H1 (cell line): ENCODE measurements around the gene BCAS4. TPM values are rescaled to one million over a fixed set of nuclear protein-coding genes. Genes with fewer than 3 reads are reported as not detected.

ENCODE experiments used
- CTCF ChIA-PET: fragments of 300-600 bp; sonication (Branson Sonifier 250); formaldehyde crosslinking; loops from one replicate; lab custom pipeline; 2021; ENCODE audit not compliant: partially characterized antibody; lab: Charles Lee
- POLR2A ChIA-PET: fragments of 300-600 bp; sonication (Branson Sonifier 250); formaldehyde crosslinking; loops from one replicate; lab custom pipeline; 2021; ENCODE audit warnings: inconsistent platforms; ENCODE audit not compliant: partially characterized antibody; lab: Charles Lee
- DNase-seq, 2 experiments: peaks; one replicate each; pipeline versions ENCODE4 v3.0.0 to v3.0.0-alpha.2; 2010 to 2022; ENCODE audit warnings: low spot score in 2 of 2, low read depth in 1 of 2, mixed read lengths in 1 of 2
- FAIRE-seq: peaks from 2 replicates; lab custom pipeline; 2011; peaks lifted over from hg19 to GRCh38; lab: Jason Lieb, UNC
- H2AFZ ChIP-seq: 2 replicates; pipeline ENCODE4 v1.8.1; 2012; ENCODE audit warnings: low read length, inconsistent platforms
- H2AK5ac ChIP-seq: 2 replicates; pipeline ENCODE4 v1.6.1; 2013; ENCODE audit warnings: low read depth, low read length
- H2BK120ac ChIP-seq: replicated peaks from 2 replicates; pipeline ENCODE3; 2013; ENCODE audit warnings: low read depth, low read length, inconsistent platforms
- H2BK12ac ChIP-seq: 2 replicates; pipeline ENCODE4 v1.6.1; 2013; ENCODE audit warnings: low read depth, low read length
- H2BK15ac ChIP-seq: 2 replicates; pipeline ENCODE4 v1.6.1; 2013; ENCODE audit warnings: low read length
- H2BK20ac ChIP-seq: 2 replicates; pipeline ENCODE4 v1.6.1; 2013; ENCODE audit warnings: low read length
- H2BK5ac ChIP-seq: 2 replicates; pipeline ENCODE4 v1.6.1; 2013; ENCODE audit warnings: low read depth, low read length
- H3K14ac ChIP-seq: 2 replicates; pipeline ENCODE4 v1.6.1; 2013; ENCODE audit warnings: inconsistent platforms; ENCODE audit not compliant: insufficient read length
- H3K18ac ChIP-seq: 2 replicates; pipeline ENCODE4 v1.6.1; 2013; ENCODE audit warnings: low read length; ENCODE audit errors: extremely low read depth
- H3K23ac ChIP-seq: 2 replicates; pipeline ENCODE4 v1.6.1; 2013; ENCODE audit warnings: inconsistent platforms; ENCODE audit not compliant: insufficient read length
- H3K23me2 ChIP-seq: 2 replicates; pipeline ENCODE4 v1.6.1; 2013; ENCODE audit warnings: low read depth, low read length
- H3K27ac ChIP-seq: 2 replicates; pipeline ENCODE4 v1.6.1; 2011; ENCODE audit warnings: low read depth, low read length, inconsistent platforms
- H3K27me3 ChIP-seq, 4 experiments: replicated peaks in 1 of 4; 1 replicate in 1 of 4; 2 replicates in 3 of 4; pipeline versions ENCODE4 v1.6.1 to v1.8.1; 2011 to 2013; ENCODE audit warnings: low read length in 3 of 4, mild to moderate bottlenecking in 3 of 4, inconsistent platforms in 2 of 4, mixed read lengths in 2 of 4, moderate library complexity in 1 of 4; ENCODE audit not compliant: control insufficient read depth in 3 of 4, insufficient read depth in 3 of 4; ENCODE audit errors: extremely low read depth in 1 of 4
- H3K36me3 ChIP-seq, 4 experiments: 2 replicates each; pipeline versions ENCODE4 v1.6.1 to v1.8.1; 2011 to 2013; ENCODE audit warnings: mild to moderate bottlenecking in 4 of 4, low read length in 3 of 4, moderate library complexity in 2 of 4, control low read depth in 1 of 4, inconsistent platforms in 1 of 4; ENCODE audit not compliant: insufficient read depth in 4 of 4, control insufficient read depth in 2 of 4
- H3K4ac ChIP-seq: replicated peaks from 2 replicates; pipeline ENCODE3; 2013; ENCODE audit warnings: low read length, low read depth, mixed read lengths, inconsistent platforms; ENCODE audit not compliant: insufficient read length
- H3K4me1 ChIP-seq, 4 experiments: replicated peaks in 1 of 4; 1 replicate in 1 of 4; 2 replicates in 3 of 4; pipeline versions ENCODE4 v1.6.1 to v1.8.1; 2011 to 2013; ENCODE audit warnings: low read length in 3 of 4, inconsistent platforms in 2 of 4, mixed read lengths in 1 of 4; ENCODE audit not compliant: insufficient read depth in 4 of 4, control insufficient read depth in 3 of 4
- H3K4me2 ChIP-seq, 2 experiments: 2 replicates each; pipeline versions ENCODE4 v1.6.1 to v1.8.1; 2011 to 2013; ENCODE audit warnings: low read depth in 2 of 2, low read length in 2 of 2, control low read depth in 1 of 2, inconsistent platforms in 1 of 2, mild to moderate bottlenecking in 1 of 2; ENCODE audit not compliant: insufficient read depth in 1 of 2
- H3K4me3 ChIP-seq, 4 experiments: fragments of 200-600, 300-600 bp in 1 of 4; sonication (generic), shearing (Covaris generic), sonication (Bioruptor Twin) in 1 of 4; 2 replicates each; pipeline versions ENCODE4 v1.5.1 to v1.8.1; 2011 to 2016; ENCODE audit warnings: low read length in 4 of 4, low read depth in 3 of 4, control low read depth in 2 of 4, inconsistent platforms in 2 of 4, mild to moderate bottlenecking in 2 of 4, mixed read lengths in 1 of 4, moderate library complexity in 1 of 4; ENCODE audit not compliant: insufficient read depth in 2 of 4; ENCODE audit errors: extremely low read depth in 1 of 4
- H3K56ac ChIP-seq: replicated peaks from 2 replicates; pipeline ENCODE3; 2013; ENCODE audit warnings: low read depth, mild to moderate bottlenecking, mixed read lengths, low read length, inconsistent platforms; ENCODE audit not compliant: insufficient read length
- H3K79me1 ChIP-seq: 2 replicates; pipeline ENCODE4 v1.6.1; 2013; ENCODE audit warnings: low read depth, low read length, control low read depth
- H3K79me2 ChIP-seq, 2 experiments: 2 replicates each; pipeline versions ENCODE4 v1.6.1 to v1.8.1; 2012 to 2013; ENCODE audit warnings: low read length in 2 of 2, mild to moderate bottlenecking in 2 of 2, inconsistent platforms in 1 of 2; ENCODE audit not compliant: insufficient read depth in 2 of 2, control insufficient read depth in 1 of 2
- H3K9ac ChIP-seq, 4 experiments: replicated peaks in 1 of 4; 1 replicate in 1 of 4; 2 replicates in 3 of 4; pipeline versions ENCODE4 v1.6.1 to v1.8.1; 2011 to 2013; ENCODE audit warnings: low read depth in 3 of 4, low read length in 3 of 4, control low read depth in 2 of 4, mild to moderate bottlenecking in 2 of 4, moderate library complexity in 2 of 4, inconsistent platforms in 1 of 4; ENCODE audit errors: extremely low read depth in 1 of 4
- H3K9me3 ChIP-seq, 2 experiments: 2 replicates each; pipeline versions ENCODE4 v1.6.1 to v1.8.1; 2012 to 2013; ENCODE audit warnings: mild to moderate bottlenecking in 2 of 2, moderate library complexity in 2 of 2, control low read depth in 1 of 2, inconsistent platforms in 1 of 2, low read depth in 1 of 2, low read length in 1 of 2, mixed read lengths in 1 of 2; ENCODE audit not compliant: insufficient read depth in 2 of 2
- H4K20me1 ChIP-seq, 2 experiments: replicated peaks in 1 of 2; 2 replicates each; pipeline versions ENCODE3 to v1.8.1; 2011 to 2013; ENCODE audit warnings: inconsistent platforms in 2 of 2, low read length in 2 of 2, mild to moderate bottlenecking in 1 of 2; ENCODE audit not compliant: insufficient read depth in 2 of 2, control insufficient read depth in 1 of 2
- H4K5ac ChIP-seq: 2 replicates; pipeline ENCODE4 v1.6.1; 2013; ENCODE audit warnings: low read length, low read depth, mixed read lengths, inconsistent platforms; ENCODE audit not compliant: insufficient read length
- H4K8ac ChIP-seq: 2 replicates; pipeline ENCODE4 v1.8.0; 2013; ENCODE audit warnings: mild to moderate bottlenecking, moderate library complexity, low read length, inconsistent platforms; ENCODE audit not compliant: insufficient read depth; ENCODE audit errors: extremely low read depth
- H4K91ac ChIP-seq: replicated peaks from 2 replicates; pipeline ENCODE3; 2013; ENCODE audit warnings: low read length, mixed read lengths, inconsistent platforms; ENCODE audit not compliant: insufficient read length
- EP300 ChIP-seq, 2 experiments: IDR thresholded peaks; 1 replicate in 1 of 2; 2 replicates in 1 of 2; pipeline ENCODE4 v1.6.1; 2011 to 2012; ENCODE audit warnings: low read depth in 2 of 2, low read length in 2 of 2, mild to moderate bottlenecking in 2 of 2, borderline replicate concordance in 1 of 2, inconsistent platforms in 1 of 2, moderate library complexity in 1 of 2
- POLR2AphosphoS5 ChIP-seq: IDR thresholded peaks from 2 replicates; pipeline ENCODE4 v1.6.1; 2011; ENCODE audit warnings: low read depth, low read length
- RAD21 ChIP-seq, 2 experiments: IDR thresholded peaks in 1 of 2; conservative IDR thresholded peaks in 1 of 2; 2 replicates each; pipeline ENCODE4 v1.6.1; 2011; ENCODE audit warnings: low read depth in 2 of 2, low read length in 2 of 2, improper control_type of control experiment in 1 of 2, inconsistent platforms in 1 of 2, mild to moderate bottlenecking in 1 of 2, moderate library complexity in 1 of 2
- SAP30 ChIP-seq: fragments of 300-600 bp; sonication (generic); IDR thresholded peaks from 2 replicates; pipeline ENCODE4 v1.7.1; 2012; ENCODE audit warnings: low read length, moderate library complexity, mild to moderate bottlenecking, inconsistent platforms; ENCODE audit not compliant: insufficient read depth, insufficient replicate concordance
- TAF1 ChIP-seq: IDR thresholded peaks from 2 replicates; pipeline ENCODE4 v1.6.1; 2011; ENCODE audit warnings: mild to moderate bottlenecking, low read depth, low read length
- whole genome bisulfite sequencing, 2 experiments: shearing (Covaris generic) in 1 of 2; methylation state at CpG; one replicate each; pipeline versions ENCODE4 v1.1.6 to v1.1.7; 2013 to 2015; ENCODE audit warnings: low lambda C conversion rate in 2 of 2, mixed read lengths in 2 of 2, inconsistent platforms in 1 of 2, low coverage in 1 of 2, missing lambda C conversion rate in 1 of 2; ENCODE audit not compliant: insufficient replicate concordance in 2 of 2, insufficient coverage in 1 of 2, insufficient read length in 1 of 2; ENCODE audit errors: extremely low coverage in 1 of 2, missing lambda C conversion rate in 1 of 2; 5-methylcytosine and 5-hydroxymethylcytosine counted together
- polyA plus RNA-seq, 7 experiments: library from polyadenylated mRNA; depleted of rRNA in 3 of 7; stranded (reverse) in 5 of 7; unstranded in 2 of 7; fragments of >200 nt in 5 of 7; fragments of 200-250 nt in 2 of 7; gene quantifications; 1 replicate in 5 of 7; 2 replicates in 1 of 7; 4 replicates in 1 of 7; pipeline versions ENCODE4 v1.2.1 to v1.2.3, GENCODE V29; 2011 to 2013; ENCODE audit warnings: missing spikeins in 2 of 7, mixed read lengths in 2 of 7
- total RNA-seq: library from RNA; stranded (reverse); fragmentation: NEBNext Ultra II Directional; extraction: Animal tissue kit (Norgen Biotek cat#: 25700); gene quantifications from 2 replicates; pipeline ENCODE4 v1.2.1, GENCODE V29; 2021

BCAS4 gene
- total and polyA plus RNA-seq, 2 of the 8 experiments (the other 6 are each of a cell fraction or from before 2014, with no cell fraction given) = 21.2 to 23.6 TPM

DNA sequence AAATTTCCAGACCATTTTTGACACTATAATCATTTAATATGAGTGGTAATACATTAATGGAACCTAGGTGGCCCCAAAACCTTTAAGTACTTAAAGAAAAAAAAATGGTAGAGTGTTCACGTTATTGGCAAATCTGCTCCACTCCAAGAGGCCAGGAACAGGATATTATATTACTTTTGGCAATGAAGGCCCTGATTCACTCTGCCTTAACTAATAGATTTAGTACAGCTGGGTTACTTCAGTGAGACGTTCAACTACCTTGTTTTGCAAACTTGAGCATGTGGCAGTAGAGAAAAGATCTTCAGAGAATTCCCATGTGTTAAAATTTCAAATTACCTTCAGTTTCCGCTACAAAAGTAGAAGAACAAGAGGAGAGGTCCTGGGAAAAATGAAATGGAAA lies 123.5 kb downstream of the BCAS4 start:
- H3K4me3 ChIP-seq = no peak overlapping the region
- WGBS, 2 experiments = 91% methylated on average over 3 of the region's 3 CpGs; no CpG with 5 or more reads in 1 of the 2 experiments
- no peak overlapping the region for H2BK5ac ChIP-seq
- POLR2A ChIA-PET = interaction anchor here (1.3 to 5.5 kb wide), 2 partner anchors 12 to 48 kb away, joined by 4 to 37 read pairs; partner anchors contain the start of gene ADNP
- H2AK5ac ChIP-seq = no peak overlapping the region
- TF ChIP-seq RAD21 (IDR thresholded peaks at IDR 0.05 in 1 of 2, conservative IDR thresholded peaks at IDR 0.05 in 1 of 2; ENCODE audit: low read depth in 2 of 2, low read length in 2 of 2) (no peak), TAF1 (no peak), POLR2AphosphoS5 (no peak), EP300 (IDR thresholded peaks at IDR 0.05; ENCODE audit: borderline replicate concordance in 1 of 2, low read depth in 2 of 2, low read length in 2 of 2) (no peak), SAP30 (no peak)
- no peak overlapping the region for H3K4me2 ChIP-seq
- peaks cover 68 to 100% of the 10 kb centered on the region in 2 experiments for H3K79me2 ChIP-seq
- H2BK120ac ChIP-seq = no peak overlapping the region
- no peak overlapping the region for H3K14ac ChIP-seq
- no peak overlapping the region for H3K23ac ChIP-seq
- H3K27ac ChIP-seq = no peak overlapping the region
- H3K56ac ChIP-seq = no peak overlapping the region
- H3K27me3 ChIP-seq = no peaks in the 10 kb centered on the region
- H3K9me3 ChIP-seq = no peaks in the 10 kb centered on the region
- no peak overlapping the region for H3K9ac ChIP-seq
- H3K79me1 ChIP-seq = no peaks in the 10 kb centered on the region
- no peak overlapping the region for H2BK20ac ChIP-seq
- no peak overlapping the region for H2BK15ac ChIP-seq
- DNase-seq = no peak
- H3K18ac ChIP-seq = no peak overlapping the region
- H4K8ac ChIP-seq = no peak overlapping the region
- no peak overlapping the region for H3K4ac ChIP-seq
- H2AFZ ChIP-seq = no peak overlapping the region
- H3K23me2 ChIP-seq = no peaks in the 10 kb centered on the region
- no peak overlapping the region for H2BK12ac ChIP-seq
- FAIRE-seq = no peak
- peaks cover 0 to 20% (median 5%) of the 10 kb centered on the region in 4 experiments; a peak in 5 of 7 replicates for H3K4me1 ChIP-seq
- CTCF ChIA-PET = interaction anchor here (0.8 to 1.6 kb wide), 3 partner anchors 11 to 35 kb away, joined by 3 to 5 read pairs (median 5); no protein-coding TSS in a partner anchor
- H4K20me1 ChIP-seq = peaks cover 50 to 61% of the 10 kb centered on the region in 2 experiments
- no peak overlapping the region for H4K5ac ChIP-seq
- peaks cover 0 to 27% (median 3%) of the 10 kb centered on the region in 4 experiments; a peak in 5 of 8 replicates for H3K36me3 ChIP-seq
- no peak overlapping the region for H4K91ac ChIP-seq
